Measurements from ENCODE around the gene VPS33A. TPM values are rescaled to one million over a fixed set of nuclear protein-coding genes. Genes with fewer than 3 reads are reported as not detected.

Gene VPS33A
- total RNA-seq, 4 donors from 2014 or later = 16.1 to 27.1 (median 20.5) TPM

- intact Hi-C loops (cut with DNase I; ENCODE audit: low total_unique reads) = loop anchor here (10.0 kb wide), 1 partner anchor 283 kb away; the partner anchor contains the start of gene CFAP251
- H3K9me3 ChIP-seq = no peaks in the 10 kb centered on the region
- peaks cover 11 to 30% (median 15%) of the 10 kb centered on the region in 3 donors for H3K27me3 ChIP-seq
- no peak for TF ChIP-seq CTCF (IDR thresholded peaks at IDR 0.05 in 4 of 5, conservative IDR thresholded peaks at IDR 0.05 in 1 of 5)
- no peak for TF ChIP-seq POLR2A (IDR thresholded peaks at IDR 0.05)
- in situ Hi-C loops (cut with MboI; ENCODE audit: low sequenced_read_pairs in 4 of 4) = loop anchor here in 1 of 4 donors (10.0 kb wide), 2 partner anchors 63 to 153 kb away; no protein-coding TSS in a partner anchor
- H3K4me1 ChIP-seq = no peaks in the 10 kb centered on the region
- H3K36me3 ChIP-seq = no peaks in the 10 kb centered on the region
- H3K27ac ChIP-seq = no peak overlapping the region
- ATAC-seq = no peak
- no peak for DNase-seq
- no peak overlapping the region for H3K4me3 ChIP-seq
Measured at GRCh38 chr12:122197612-122197966, 68.7 kb downstream of the VPS33A start.

GRCh38 chr12:122195405-122195804 is 70.9 kb downstream of the VPS33A start:
- H3K27ac ChIP-seq = no peak overlapping the region
- intact Hi-C loops (cut with DNase I; ENCODE audit: low total_unique reads) = loop anchor here (10.0 kb wide), 1 partner anchor 281 kb away; the partner anchor contains the start of gene CFAP251
- ATAC-seq (no peak), DNase-seq (no peak)
- H3K4me3 ChIP-seq = no peak overlapping the region
- H3K4me1 ChIP-seq = no peaks in the 10 kb centered on the region
- TF ChIP-seq POLR2A (IDR thresholded peaks at IDR 0.05) (no peak), CTCF (IDR thresholded peaks at IDR 0.05 in 4 of 5, conservative IDR thresholded peaks at IDR 0.05 in 1 of 5) (no peak)
- in situ Hi-C loops (cut with MboI; ENCODE audit: low sequenced_read_pairs in 4 of 4) = loop anchor here in 1 of 4 donors (10.0 kb wide), 2 partner anchors 61 to 151 kb away; no protein-coding TSS in a partner anchor
- H3K27me3 ChIP-seq = peaks cover 4 to 8% (median 8%) of the 10 kb centered on the region in 3 donors
- no peaks in the 10 kb centered on the region for H3K36me3 ChIP-seq
- no peaks in the 10 kb centered on the region for H3K9me3 ChIP-seq

GRCh38 chr12:122194804-122195203 is 71.5 kb downstream of the VPS33A start:
- Histone ChIP-seq H3K27me3 (peaks cover 2 to 5% (median 4%) of the 10 kb centered on the region in 3 donors), H3K27ac (no peak overlapping the region), H3K4me3 (no peak overlapping the region), H3K9me3 (no peaks in the 10 kb centered on the region), H3K4me1 (no peaks in the 10 kb centered on the region), H3K36me3 (no peaks in the 10 kb centered on the region)
- in situ Hi-C loops (cut with MboI; ENCODE audit: low sequenced_read_pairs in 4 of 4) = loop anchor here in 1 of 4 donors (10.0 kb wide), 2 partner anchors 60 to 150 kb away; no protein-coding TSS in a partner anchor
- DNase-seq (no peak), ATAC-seq (no peak)
- intact Hi-C loops (cut with DNase I; ENCODE audit: low total_unique reads) = loop anchor here (10.0 kb wide), 1 partner anchor 280 kb away; the partner anchor contains the start of gene CFAP251
- TF ChIP-seq POLR2A (IDR thresholded peaks at IDR 0.05) (no peak), CTCF (IDR thresholded peaks at IDR 0.05 in 4 of 5, conservative IDR thresholded peaks at IDR 0.05 in 1 of 5) (no peak)

GRCh38 chr12:122192441-122192840 is 73.9 kb downstream of the VPS33A start:
- TF ChIP-seq POLR2A (IDR thresholded peaks at IDR 0.05) = no peak
- TF ChIP-seq CTCF (IDR thresholded peaks at IDR 0.05 in 4 of 5, conservative IDR thresholded peaks at IDR 0.05 in 1 of 5) = no peak
- Histone ChIP-seq H3K9me3 (no peaks in the 10 kb centered on the region), H3K4me3 (no peak overlapping the region), H3K4me1 (no peaks in the 10 kb centered on the region), H3K27ac (no peak overlapping the region), H3K27me3 (no peaks in the 10 kb centered on the region), H3K36me3 (no peaks in the 10 kb centered on the region)
- intact Hi-C loops (cut with DNase I; ENCODE audit: low total_unique reads) = loop anchor here (10.0 kb wide), 1 partner anchor 278 kb away; the partner anchor contains the start of gene CFAP251
- ATAC-seq (no peak), DNase-seq (no peak)
- in situ Hi-C loops (cut with MboI; ENCODE audit: low sequenced_read_pairs in 4 of 4) = loop anchor here in 1 of 4 donors (10.0 kb wide), 2 partner anchors 58 to 148 kb away; no protein-coding TSS in a partner anchor
